ENCODE results near the gene HNF1B.

Gene HNF1B

DNA sequence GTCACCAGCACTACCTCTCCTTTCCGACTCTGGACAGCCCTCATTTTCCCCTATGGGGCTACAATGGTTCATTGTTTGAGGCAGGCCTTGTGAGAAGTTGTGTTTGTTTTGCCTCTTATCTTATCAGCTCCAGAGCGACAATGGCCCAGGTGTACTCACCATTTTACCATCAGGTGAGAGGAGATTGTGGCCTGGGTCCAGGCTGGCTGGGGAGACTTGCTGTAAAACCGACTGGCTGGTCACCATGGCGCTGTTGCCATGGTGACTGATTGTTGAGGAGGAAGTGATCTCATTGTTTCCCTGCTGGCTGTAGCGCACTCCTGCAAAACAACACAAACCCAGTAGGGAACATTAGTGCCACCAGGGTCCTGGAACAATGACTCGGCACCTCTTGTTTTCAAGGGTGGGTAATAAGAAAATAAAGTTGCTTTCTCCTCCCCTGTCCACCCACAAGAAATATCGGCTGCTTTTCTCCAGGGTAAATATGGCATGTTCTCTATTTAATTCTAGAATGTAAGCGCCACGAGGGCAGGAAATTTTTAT is 34.4 kb downstream of the HNF1B start:
- WGBS (ENCODE audit: insufficient coverage): 89% methylated on average over 4 of the region's 9 CpGs
- no peak overlapping the region for H3K27ac ChIP-seq (ENCODE audit: insufficient read depth in 1 of 2, low read depth in 1 of 2, low read length in 2 of 2, poor library complexity in 1 of 2, severe bottlenecking in 2 of 2)
- peaks cover 0 to 4% (median 0%) of the 10 kb centered on the region in 4 experiments for H3K4me1 ChIP-seq (ENCODE audit: control extremely low read depth in 1 of 4, control insufficient read depth in 4 of 4, insufficient read depth in 4 of 4, low read length in 3 of 4)
- ChIA-PET POLR2A (no interaction called here), CTCF (no interaction called here)
- peak; percentile 58 to 87 (median 85) for DNase-seq
- no peaks in the 10 kb centered on the region for H3K36me3 ChIP-seq (ENCODE audit: control insufficient read depth in 4 of 4, insufficient read depth in 4 of 4, low read length in 3 of 4)
- peaks cover 0 to 23% (median 6%) of the 10 kb centered on the region in 5 experiments for H3K27me3 ChIP-seq (replicated peaks in 2 of 5; ENCODE audit: control insufficient read depth in 4 of 5, insufficient read depth in 5 of 5, low read length in 4 of 5)
- no peak overlapping the region for H3K4me3 ChIP-seq (ENCODE audit: control insufficient read depth in 1 of 7, extremely low read depth in 1 of 7, insufficient read depth in 4 of 7, low read depth in 2 of 7, low read length in 6 of 7)
- no peaks in the 10 kb centered on the region for H3K9me3 ChIP-seq (ENCODE audit: control extremely low read depth in 1 of 5, control insufficient read depth in 4 of 5, insufficient read depth in 2 of 5, low read depth in 1 of 5, low read length in 4 of 5)

DNA sequence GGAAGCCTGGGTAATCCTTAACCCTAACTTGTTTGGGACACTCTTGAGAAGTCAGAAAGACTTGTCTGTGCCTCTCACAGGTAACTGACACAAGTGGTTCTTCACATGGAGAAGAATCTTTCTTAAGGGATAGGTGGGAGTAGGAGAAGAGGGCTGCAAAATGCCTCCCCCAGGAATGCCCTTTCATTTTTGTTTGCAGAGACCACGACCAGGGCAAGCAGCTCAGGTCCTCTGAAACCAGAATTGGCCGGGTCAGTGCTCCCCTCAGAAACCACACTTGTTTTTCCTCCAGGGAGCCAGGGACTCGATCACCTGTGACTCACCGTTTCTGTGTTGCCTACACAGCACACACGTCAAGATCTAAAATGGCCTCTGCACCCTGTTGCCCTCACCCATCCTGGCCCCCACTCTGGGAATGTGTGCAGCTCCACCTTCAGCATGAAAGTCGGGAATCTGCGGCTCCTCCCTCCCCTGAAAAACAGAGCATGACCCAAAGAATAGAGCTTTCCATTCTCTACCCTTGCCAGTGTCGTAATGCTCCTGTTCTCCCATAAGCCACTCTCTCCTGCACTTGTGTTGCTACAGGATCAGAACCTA is 36.1 kb downstream of the HNF1B start:
- CTCF ChIA-PET: interaction anchor here (1.1 kb wide), 1 partner anchor 13 kb away, joined by 3 read pairs; no protein-coding TSS in a partner anchor

GRCh38 chr17:37708008-37708615 is 36.7 kb downstream of the HNF1B start:
- no peak for DNase-seq
- POLR2A ChIA-PET: no interaction called here
- peaks cover 0 to 4% (median 0%) of the 10 kb centered on the region in 4 experiments for H3K4me1 ChIP-seq (ENCODE audit: control extremely low read depth in 1 of 4, control insufficient read depth in 4 of 4, insufficient read depth in 4 of 4, low read length in 3 of 4)
- WGBS (ENCODE audit: insufficient coverage): 100% methylated on average over 5 of the region's 7 CpGs
- CTCF ChIA-PET: interaction anchor here (1.1 kb wide), 1 partner anchor 13 kb away, joined by 3 read pairs; no protein-coding TSS in a partner anchor
- H3K9me3 ChIP-seq (ENCODE audit: control extremely low read depth in 1 of 5, control insufficient read depth in 4 of 5, insufficient read depth in 2 of 5, low read depth in 1 of 5, low read length in 4 of 5): no peaks in the 10 kb centered on the region
- H3K27me3 ChIP-seq (replicated peaks in 2 of 5; ENCODE audit: control insufficient read depth in 4 of 5, insufficient read depth in 5 of 5, low read length in 4 of 5): peaks cover 0 to 10% (median 2%) of the 10 kb centered on the region in 5 experiments
- H3K4me3 ChIP-seq (ENCODE audit: control insufficient read depth in 1 of 7, extremely low read depth in 1 of 7, insufficient read depth in 4 of 7, low read depth in 2 of 7, low read length in 6 of 7): no peak overlapping the region
- H3K36me3 ChIP-seq (ENCODE audit: control insufficient read depth in 4 of 4, insufficient read depth in 4 of 4, low read length in 3 of 4): no peaks in the 10 kb centered on the region
- H3K27ac ChIP-seq (ENCODE audit: insufficient read depth in 1 of 2, low read depth in 1 of 2, low read length in 2 of 2, poor library complexity in 1 of 2, severe bottlenecking in 2 of 2): no peak overlapping the region

More for the DNA sequence above, 36.1 kb downstream of the HNF1B start:
- 88% methylated on average over 7 of the region's 8 CpGs for WGBS (ENCODE audit: insufficient coverage)
- Histone ChIP-seq H3K27ac (ENCODE audit: insufficient read depth in 1 of 2, low read depth in 1 of 2, low read length in 2 of 2, poor library complexity in 1 of 2, severe bottlenecking in 2 of 2) (no peak overlapping the region), H3K9me3 (ENCODE audit: control extremely low read depth in 1 of 5, control insufficient read depth in 4 of 5, insufficient read depth in 2 of 5, low read depth in 1 of 5, low read length in 4 of 5) (no peaks in the 10 kb centered on the region), H3K27me3 (replicated peaks in 2 of 5; ENCODE audit: control insufficient read depth in 4 of 5, insufficient read depth in 5 of 5, low read length in 4 of 5) (peaks cover 0 to 13% (median 2%) of the 10 kb centered on the region in 5 experiments), H3K4me3 (ENCODE audit: control insufficient read depth in 1 of 7, extremely low read depth in 1 of 7, insufficient read depth in 4 of 7, low read depth in 2 of 7, low read length in 6 of 7) (no peak overlapping the region), H3K4me1 (ENCODE audit: control extremely low read depth in 1 of 4, control insufficient read depth in 4 of 4, insufficient read depth in 4 of 4, low read length in 3 of 4) (peaks cover 0 to 4% (median 0%) of the 10 kb centered on the region in 4 experiments), H3K36me3 (ENCODE audit: control insufficient read depth in 4 of 4, insufficient read depth in 4 of 4, low read length in 3 of 4) (no peaks in the 10 kb centered on the region)
- POLR2A ChIA-PET: no interaction called here
- peak in 1 of 3 donors; percentile 12 for DNase-seq

GRCh38 chr17:37706446-37706845 is 38.4 kb downstream of the HNF1B start:
- no peak for DNase-seq
- no peaks in the 10 kb centered on the region for H3K36me3 ChIP-seq (ENCODE audit: control insufficient read depth in 4 of 4, insufficient read depth in 4 of 4, low read length in 3 of 4)
- H3K4me3 ChIP-seq (ENCODE audit: control insufficient read depth in 1 of 7, extremely low read depth in 1 of 7, insufficient read depth in 4 of 7, low read depth in 2 of 7, low read length in 6 of 7): no peak overlapping the region
- peaks cover 0 to 4% (median 1%) of the 10 kb centered on the region in 4 experiments for H3K4me1 ChIP-seq (ENCODE audit: control extremely low read depth in 1 of 4, control insufficient read depth in 4 of 4, insufficient read depth in 4 of 4, low read length in 3 of 4)
- POLR2A ChIA-PET: no interaction called here
- H3K9me3 ChIP-seq (ENCODE audit: control extremely low read depth in 1 of 5, control insufficient read depth in 4 of 5, insufficient read depth in 2 of 5, low read depth in 1 of 5, low read length in 4 of 5): no peaks in the 10 kb centered on the region
- H3K27ac ChIP-seq (ENCODE audit: insufficient read depth in 1 of 2, low read depth in 1 of 2, low read length in 2 of 2, poor library complexity in 1 of 2, severe bottlenecking in 2 of 2): no peak overlapping the region
- H3K27me3 ChIP-seq (replicated peaks in 2 of 5; ENCODE audit: control insufficient read depth in 4 of 5, insufficient read depth in 5 of 5, low read length in 4 of 5): peaks cover 0 to 8% (median 3%) of the 10 kb centered on the region in 5 experiments
- no CpG with 5 or more reads among the region's 2 CpGs for WGBS (ENCODE audit: insufficient coverage)
- CTCF ChIA-PET: interaction anchor here (1.0 to 1.3 kb wide), 2 partner anchors 61 to 64 kb away, joined by 3 read pairs; no protein-coding TSS in a partner anchor

- Histone ChIP-seq H3K36me3 (ENCODE audit: control insufficient read depth in 4 of 4, insufficient read depth in 4 of 4, low read length in 3 of 4) (no peaks in the 10 kb centered on the region), H3K9me3 (ENCODE audit: control extremely low read depth in 1 of 5, control insufficient read depth in 4 of 5, insufficient read depth in 2 of 5, low read depth in 1 of 5, low read length in 4 of 5) (no peaks in the 10 kb centered on the region), H3K4me1 (ENCODE audit: control extremely low read depth in 1 of 4, control insufficient read depth in 4 of 4, insufficient read depth in 4 of 4, low read length in 3 of 4) (peaks cover 0 to 2% (median 0%) of the 10 kb centered on the region in 4 experiments), H3K27ac (ENCODE audit: insufficient read depth in 1 of 2, low read depth in 1 of 2, low read length in 2 of 2, poor library complexity in 1 of 2, severe bottlenecking in 2 of 2) (no peak overlapping the region), H3K27me3 (replicated peaks in 2 of 5; ENCODE audit: control insufficient read depth in 4 of 5, insufficient read depth in 5 of 5, low read length in 4 of 5) (peaks cover 0 to 3% (median 0%) of the 10 kb centered on the region in 5 experiments), H3K4me3 (ENCODE audit: control insufficient read depth in 1 of 7, extremely low read depth in 1 of 7, insufficient read depth in 4 of 7, low read depth in 2 of 7, low read length in 6 of 7) (no peak overlapping the region)
- DNase-seq: no peak
- ChIA-PET POLR2A (no interaction called here), CTCF (interaction anchor here (1.0 to 2.2 kb wide), 6 partner anchors 10 to 113 kb away, joined by 3 to 7 read pairs (median 4); no protein-coding TSS in a partner anchor)
These were observed 42.3 kb downstream of the HNF1B start for GRCh38 chr17:37702598-37702997.

DNA sequence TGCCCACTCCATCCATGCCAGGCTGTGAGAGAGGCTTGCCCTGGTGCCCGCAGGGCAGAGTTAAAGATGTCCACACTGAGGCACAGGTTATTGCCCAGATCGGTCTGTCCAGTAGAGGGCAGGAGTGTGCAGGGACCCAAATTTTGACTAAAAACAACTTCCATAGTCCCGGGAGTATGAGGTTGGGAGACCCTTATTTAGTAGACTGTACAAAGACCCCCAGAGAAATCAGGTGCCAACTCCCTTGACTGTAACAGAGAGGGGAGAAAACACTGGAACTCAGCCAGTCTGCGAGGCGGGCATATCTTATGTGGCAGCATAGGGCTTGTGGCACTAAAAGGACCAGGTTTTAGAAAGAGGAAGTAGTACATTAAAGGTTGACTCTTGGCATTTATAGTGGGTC is 43.4 kb downstream of the HNF1B start:
- Histone ChIP-seq H3K9me3 (ENCODE audit: control extremely low read depth in 1 of 5, control insufficient read depth in 4 of 5, insufficient read depth in 2 of 5, low read depth in 1 of 5, low read length in 4 of 5) (no peaks in the 10 kb centered on the region), H3K4me3 (ENCODE audit: control insufficient read depth in 1 of 7, extremely low read depth in 1 of 7, insufficient read depth in 4 of 7, low read depth in 2 of 7, low read length in 6 of 7) (peak overlapping the region in 6 of 7 experiments; percentile 25 to 73 (median 45)), H3K4me1 (ENCODE audit: control extremely low read depth in 1 of 4, control insufficient read depth in 4 of 4, insufficient read depth in 4 of 4, low read length in 3 of 4) (peaks cover 0 to 2% (median 0%) of the 10 kb centered on the region in 4 experiments), H3K36me3 (ENCODE audit: control insufficient read depth in 4 of 4, insufficient read depth in 4 of 4, low read length in 3 of 4) (no peaks in the 10 kb centered on the region), H3K27me3 (replicated peaks in 2 of 5; ENCODE audit: control insufficient read depth in 4 of 5, insufficient read depth in 5 of 5, low read length in 4 of 5) (peaks cover 0 to 3% (median 0%) of the 10 kb centered on the region in 5 experiments), H3K27ac (ENCODE audit: insufficient read depth in 1 of 2, low read depth in 1 of 2, low read length in 2 of 2, poor library complexity in 1 of 2, severe bottlenecking in 2 of 2) (no peak overlapping the region)
- WGBS (ENCODE audit: insufficient coverage): 0% methylated on average over 3 of the region's 5 CpGs
- DNase-seq: peak; percentile 45 to 69 (median 69)
- POLR2A ChIA-PET: no interaction called here
- CTCF ChIA-PET: interaction anchor here (0.9 to 2.2 kb wide), 7 partner anchors 10 to 114 kb away, joined by 3 to 7 read pairs (median 4); no protein-coding TSS in a partner anchor

DNA sequence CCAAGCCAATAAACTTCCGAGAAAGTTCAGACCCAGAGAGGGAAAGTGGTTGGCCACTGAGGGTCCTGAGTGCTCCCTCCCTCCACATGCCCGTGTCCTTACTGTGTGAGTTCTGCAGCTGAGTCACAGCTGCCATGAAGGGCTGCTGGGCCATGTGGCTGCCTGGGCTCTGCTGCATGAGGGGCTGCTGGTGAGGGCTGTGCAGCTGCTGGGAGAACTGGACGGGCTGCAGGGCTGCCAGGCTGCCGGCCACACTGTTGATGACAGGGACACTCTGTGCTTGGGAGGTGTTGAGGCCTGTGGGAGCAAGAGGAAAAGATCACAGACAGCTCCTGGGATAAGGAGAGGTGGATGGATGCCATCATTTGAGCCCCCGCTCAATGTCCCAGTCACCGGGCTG is 44.0 kb downstream of the HNF1B start:
- Histone ChIP-seq H3K27me3 (replicated peaks in 2 of 5; ENCODE audit: control insufficient read depth in 4 of 5, insufficient read depth in 5 of 5, low read length in 4 of 5) (peaks cover 0 to 3% (median 0%) of the 10 kb centered on the region in 5 experiments), H3K36me3 (ENCODE audit: control insufficient read depth in 4 of 4, insufficient read depth in 4 of 4, low read length in 3 of 4) (no peaks in the 10 kb centered on the region), H3K27ac (ENCODE audit: insufficient read depth in 1 of 2, low read depth in 1 of 2, low read length in 2 of 2, poor library complexity in 1 of 2, severe bottlenecking in 2 of 2) (no peak overlapping the region), H3K4me3 (ENCODE audit: control insufficient read depth in 1 of 7, extremely low read depth in 1 of 7, insufficient read depth in 4 of 7, low read depth in 2 of 7, low read length in 6 of 7) (no peak overlapping the region), H3K9me3 (ENCODE audit: control extremely low read depth in 1 of 5, control insufficient read depth in 4 of 5, insufficient read depth in 2 of 5, low read depth in 1 of 5, low read length in 4 of 5) (no peaks in the 10 kb centered on the region), H3K4me1 (ENCODE audit: control extremely low read depth in 1 of 4, control insufficient read depth in 4 of 4, insufficient read depth in 4 of 4, low read length in 3 of 4) (peaks cover 0 to 2% (median 0%) of the 10 kb centered on the region in 4 experiments)
- no peak for DNase-seq
- ChIA-PET CTCF (interaction anchor here (0.9 to 2.2 kb wide), 5 partner anchors 9 to 114 kb away, joined by 3 to 7 read pairs (median 4); no protein-coding TSS in a partner anchor), POLR2A (no interaction called here)
- 91% methylated on average over 5 of the region's 6 CpGs for WGBS (ENCODE audit: insufficient coverage)
